ENCODE results near the gene NFKBIE.

- no peak for TF ChIP-seq FOXP2 (optimal IDR thresholded peaks at IDR 0.05; ENCODE audit: control extremely low read depth, extremely low read length, insufficient read depth)
- TF ChIP-seq EZH2 (IDR thresholded peaks at IDR 0.05): no peak
Observed at GRCh38 chr6:44284867-44285266, 19.5 kb upstream of the NFKBIE start.

Data from SK-N-MC (cell line).